Measurements from ENCODE around the gene TRIL. TPM values are rescaled to one million over a fixed set of nuclear protein-coding genes. Genes with fewer than 3 reads are reported as not detected.

The TRIL gene
- under 1 TPM in 2 of 6 experiments, not detected in 4; 0.07 to 0.08 TPM for total RNA-seq (2021; fragmentation: NEBNext Ultra II Directional; extraction: Animal tissue kit (Norgen Biotek cat#: 25700))
- long read RNA-seq = 0 reads

- Mint-ChIP-seq H3K4me1 (ENCODE audit: low read depth) (no peaks in the 10 kb centered on the region), H3K4me3 (peak within 1 kb of the TSS; percentile 52; the same call in 1 of the 2 replicates), H3K27ac (no peak within 1 kb of the TSS), H3K27me3 (ENCODE audit: insufficient read depth) (peaks cover 41% of the 10 kb centered on the region), H3K36me3 (ENCODE audit: low read depth) (no peaks in the 10 kb centered on the region; the same call in 1 of the 2 replicates), H3K9me3 (no peaks in the 10 kb centered on the region)
- TF ChIP-seq, protein P1, sequence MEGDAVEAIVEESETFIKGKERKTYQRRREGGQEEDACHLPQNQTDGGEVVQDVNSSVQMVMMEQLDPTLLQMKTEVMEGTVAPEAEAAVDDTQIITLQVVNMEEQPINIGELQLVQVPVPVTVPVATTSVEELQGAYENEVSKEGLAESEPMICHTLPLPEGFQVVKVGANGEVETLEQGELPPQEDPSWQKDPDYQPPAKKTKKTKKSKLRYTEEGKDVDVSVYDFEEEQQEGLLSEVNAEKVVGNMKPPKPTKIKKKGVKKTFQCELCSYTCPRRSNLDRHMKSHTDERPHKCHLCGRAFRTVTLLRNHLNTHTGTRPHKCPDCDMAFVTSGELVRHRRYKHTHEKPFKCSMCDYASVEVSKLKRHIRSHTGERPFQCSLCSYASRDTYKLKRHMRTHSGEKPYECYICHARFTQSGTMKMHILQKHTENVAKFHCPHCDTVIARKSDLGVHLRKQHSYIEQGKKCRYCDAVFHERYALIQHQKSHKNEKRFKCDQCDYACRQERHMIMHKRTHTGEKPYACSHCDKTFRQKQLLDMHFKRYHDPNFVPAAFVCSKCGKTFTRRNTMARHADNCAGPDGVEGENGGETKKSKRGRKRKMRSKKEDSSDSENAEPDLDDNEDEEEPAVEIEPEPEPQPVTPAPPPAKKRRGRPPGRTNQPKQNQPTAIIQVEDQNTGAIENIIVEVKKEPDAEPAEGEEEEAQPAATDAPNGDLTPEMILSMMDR (IDR thresholded peaks at IDR 0.05) = no peak
- no peak for DNase-seq
Measured at GRCh38 chr7:28958235-28958979, at the start of gene TRIL. Gene TRIL (minus strand): TSS chr7:28958330. CDS start chr7:28958046, 284 bp downstream.

GRCh38 chr7:29007127-29007526 is 49.0 kb upstream of the TRIL start:
- H3K4me3 Mint-ChIP-seq = no peak overlapping the region
- H3K27me3 Mint-ChIP-seq (ENCODE audit: insufficient read depth) = peaks cover 5% of the 10 kb centered on the region
- H3K9me3 Mint-ChIP-seq = no peaks in the 10 kb centered on the region
- TF ChIP-seq, protein P1 (IDR thresholded peaks at IDR 0.05) = no peak
- DNase-seq = no peak
- no peaks in the 10 kb centered on the region for H3K4me1 Mint-ChIP-seq (ENCODE audit: low read depth)
- H3K27ac Mint-ChIP-seq = no peak overlapping the region
- no peaks in the 10 kb centered on the region for H3K36me3 Mint-ChIP-seq (ENCODE audit: low read depth)

- Mint-ChIP-seq H3K4me3 (no peak overlapping the region), H3K27me3 (ENCODE audit: insufficient read depth) (peaks cover 5% of the 10 kb centered on the region), H3K36me3 (ENCODE audit: low read depth) (no peaks in the 10 kb centered on the region), H3K27ac (no peak overlapping the region), H3K9me3 (no peaks in the 10 kb centered on the region), H3K4me1 (ENCODE audit: low read depth) (no peaks in the 10 kb centered on the region)
- TF ChIP-seq, protein P1 (IDR thresholded peaks at IDR 0.05) = no peak
- no peak for DNase-seq
Measured at GRCh38 chr7:29005829-29006228, 47.7 kb upstream of the TRIL start.

DNA sequence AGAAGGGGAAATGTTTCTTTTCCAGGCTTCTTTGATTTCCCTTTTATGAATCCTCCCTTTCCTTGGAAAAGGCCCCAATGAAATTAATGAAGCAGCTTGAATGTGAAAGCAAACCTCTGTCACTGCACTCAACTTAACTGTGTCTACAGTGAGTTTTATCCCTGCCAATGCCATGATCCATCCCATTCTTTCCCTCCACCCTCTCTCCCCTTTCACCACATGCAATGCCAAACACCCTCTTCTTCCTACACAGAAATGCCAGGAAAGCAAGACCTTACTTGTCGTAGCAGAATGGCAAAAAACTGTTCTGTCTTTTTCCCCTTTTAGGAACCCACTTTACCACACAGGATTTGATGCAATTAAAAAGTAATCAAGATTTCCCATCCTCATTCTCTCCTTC is 47.3 kb upstream of the TRIL start:
- DNase-seq = no peak
- Mint-ChIP-seq H3K36me3 (ENCODE audit: low read depth) (no peaks in the 10 kb centered on the region), H3K27ac (no peak overlapping the region), H3K4me1 (ENCODE audit: low read depth) (no peaks in the 10 kb centered on the region), H3K4me3 (no peak overlapping the region), H3K27me3 (ENCODE audit: insufficient read depth) (peaks cover 5% of the 10 kb centered on the region), H3K9me3 (no peaks in the 10 kb centered on the region)
- TF ChIP-seq, protein P1 (IDR thresholded peaks at IDR 0.05) = no peak

GRCh38 chr7:29003703-29004102 is 45.6 kb upstream of the TRIL start:
- Mint-ChIP-seq H3K27ac (no peak overlapping the region), H3K27me3 (ENCODE audit: insufficient read depth) (peaks cover 9% of the 10 kb centered on the region), H3K36me3 (ENCODE audit: low read depth) (no peaks in the 10 kb centered on the region), H3K9me3 (no peaks in the 10 kb centered on the region), H3K4me1 (ENCODE audit: low read depth) (no peaks in the 10 kb centered on the region), H3K4me3 (no peak overlapping the region)
- no peak for DNase-seq
- TF ChIP-seq, protein P1 (IDR thresholded peaks at IDR 0.05) = no peak

Data from HFFc6 (cell line).